ENCODE data around the gene INTS1. TPM values are rescaled to one million over a fixed set of nuclear protein-coding genes. Genes with fewer than 3 reads are reported as not detected.

INTS1 gene
- 42.2 and 44.8 TPM in 2 replicates for polyA plus RNA-seq (2014; cell fraction: cytosol; rRNA removed)
- polyA plus RNA-seq (2014; cell fraction: nucleus; rRNA removed): 127 and 147 TPM in 2 replicates

GRCh38 chr7:1503816-1504775 lies at the start of gene INTS1:
Gene INTS1 (minus strand): TSS chr7:1504389. CDS start chr7:1503960, 429 bp downstream.
- DNase-seq (ENCODE audit: low spot score): peak; percentile 89

GRCh38 chr7:1553512-1554210 lies 49.5 kb upstream of the INTS1 start:
- no peak for DNase-seq (ENCODE audit: low spot score)

- no peak for DNase-seq (ENCODE audit: low spot score)
These were observed 48.0 kb upstream of the INTS1 start for GRCh38 chr7:1552200-1552599.

GRCh38 chr7:1550846-1551155 lies 46.6 kb upstream of the INTS1 start:
- DNase-seq (ENCODE audit: low spot score): no peak

- DNase-seq (ENCODE audit: low spot score): no peak
These were observed 46.0 kb upstream of the INTS1 start for GRCh38 chr7:1550005-1550845.

GRCh38 chr7:1549357-1550004 lies 45.3 kb upstream of the INTS1 start:
- no peak for DNase-seq (ENCODE audit: low spot score)

GRCh38 chr7:1548944-1549343 lies 44.8 kb upstream of the INTS1 start:
- DNase-seq (ENCODE audit: low spot score): no peak

- DNase-seq (ENCODE audit: low spot score): no peak
These were observed 44.2 kb upstream of the INTS1 start for GRCh38 chr7:1548438-1548831.

- DNase-seq (ENCODE audit: low spot score): no peak
These were observed 43.7 kb upstream of the INTS1 start for GRCh38 chr7:1547777-1548437.

GRCh38 chr7:1546909-1547776 lies 43.0 kb upstream of the INTS1 start:
- no peak for DNase-seq (ENCODE audit: low spot score)

GRCh38 chr7:1546274-1546908 lies 42.2 kb upstream of the INTS1 start:
- DNase-seq (ENCODE audit: low spot score): no peak

- DNase-seq (ENCODE audit: low spot score): no peak
These were observed 41.4 kb upstream of the INTS1 start for GRCh38 chr7:1545417-1546246.

GRCh38 chr7:1544896-1545416 lies 40.8 kb upstream of the INTS1 start:
- peak; percentile 52 for DNase-seq (ENCODE audit: low spot score)

GRCh38 chr7:1544178-1544895 lies 40.1 kb upstream of the INTS1 start:
- no peak for DNase-seq (ENCODE audit: low spot score)

GRCh38 chr7:1543826-1544177 lies 39.6 kb upstream of the INTS1 start:
- DNase-seq (ENCODE audit: low spot score): no peak

- no peak for DNase-seq (ENCODE audit: low spot score)
These were observed 38.9 kb upstream of the INTS1 start for GRCh38 chr7:1542841-1543747.
